RWPE2 (cell line): ENCODE measurements around the gene RELCH.
A peak's percentile ranks its signal among the peaks of the same experiment; 100 is the strongest.

Experiments used
- ATAC-seq: fragments of 200-7000 bp; cut with Tn5 transposase; 3 replicates; pipeline ENCODE4 v1.9.1; 2021; ENCODE audit warnings: low read depth
- DNase-seq: peaks from one replicate; pipeline ENCODE4 v3.0.0-alpha.2; 2020; ENCODE audit warnings: low spot score
- H3K27ac ChIP-seq: fragments of 450-650 bp; 2 replicates; pipeline ENCODE4 v1.5.1; 2017; ENCODE audit warnings: mild to moderate bottlenecking; ENCODE audit not compliant: poor library complexity, severe bottlenecking
- H3K27me3 ChIP-seq: fragments of 250-450 bp; sonication (Bioruptor Pico); 2 replicates; pipeline ENCODE4 v1.5.1; 2021; ENCODE audit warnings: mild to moderate bottlenecking, moderate library complexity; ENCODE audit not compliant: insufficient read depth, poor library complexity, severe bottlenecking
- H3K36me3 ChIP-seq: fragments of 250-450 bp; sonication (Bioruptor Pico); 2 replicates; pipeline ENCODE4 v1.5.1; 2020; ENCODE audit warnings: low read depth, mild to moderate bottlenecking, moderate library complexity
- H3K4me1 ChIP-seq: fragments of 250-450 bp; sonication (Bioruptor Pico); 2 replicates; pipeline ENCODE4 v1.5.1; 2021; ENCODE audit warnings: mild to moderate bottlenecking, moderate library complexity; ENCODE audit not compliant: insufficient read depth, poor library complexity, severe bottlenecking
- H3K4me3 ChIP-seq: fragments of 250-450 bp; sonication (Bioruptor Pico); 2 replicates; pipeline ENCODE4 v1.5.1; 2021; ENCODE audit warnings: mild to moderate bottlenecking, moderate library complexity; ENCODE audit not compliant: severe bottlenecking
- H3K9me3 ChIP-seq: fragments of 250-450 bp; sonication (Bioruptor Pico); 2 replicates; pipeline ENCODE4 v1.5.1; 2021; ENCODE audit warnings: mild to moderate bottlenecking, moderate library complexity; ENCODE audit not compliant: severe bottlenecking
- CTCF ChIP-seq: fragments of 450-650 bp; IDR thresholded peaks from one replicate; pipeline ENCODE4 v1.5.1; 2017; ENCODE audit warnings: mild to moderate bottlenecking, moderate library complexity; ENCODE audit not compliant: poor library complexity, severe bottlenecking

The RELCH gene

GRCh38 chr18:62199629-62200028, 12.6 kb downstream of the RELCH start:
- H3K27me3 ChIP-seq = no peaks in the 10 kb centered on the region
- ATAC-seq (peak; percentile 37; the same call in 1 of the 3 replicates), DNase-seq (no peak)
- no peak for TF ChIP-seq CTCF
- H3K36me3 ChIP-seq = no peaks in the 10 kb centered on the region
- no peak overlapping the region for H3K27ac ChIP-seq
- no peak overlapping the region for H3K4me3 ChIP-seq
- no peaks in the 10 kb centered on the region for H3K9me3 ChIP-seq
- H3K4me1 ChIP-seq = peaks cover 24% of the 10 kb centered on the region

GRCh38 chr18:62200121-62200914, 13.3 kb downstream of the RELCH start:
- H3K36me3 ChIP-seq = no peaks in the 10 kb centered on the region
- no peaks in the 10 kb centered on the region for H3K9me3 ChIP-seq
- DNase-seq = no peak
- no peak overlapping the region for H3K4me3 ChIP-seq
- no peak for TF ChIP-seq CTCF
- no peak for ATAC-seq
- no peaks in the 10 kb centered on the region for H3K27me3 ChIP-seq
- H3K27ac ChIP-seq = peak overlapping the region; percentile 5
- H3K4me1 ChIP-seq = peaks cover 24% of the 10 kb centered on the region

GRCh38 chr18:62201870-62202269, 14.8 kb downstream of the RELCH start:
- ATAC-seq (peak; percentile 64), DNase-seq (no peak)
- H3K36me3 ChIP-seq = no peaks in the 10 kb centered on the region
- no peak overlapping the region for H3K27ac ChIP-seq
- peaks cover 28% of the 10 kb centered on the region for H3K4me1 ChIP-seq
- no peak for TF ChIP-seq CTCF
- H3K27me3 ChIP-seq = no peaks in the 10 kb centered on the region
- no peak overlapping the region for H3K4me3 ChIP-seq
- no peaks in the 10 kb centered on the region for H3K9me3 ChIP-seq

- Histone ChIP-seq H3K27me3 (no peaks in the 10 kb centered on the region), H3K4me1 (peaks cover 20% of the 10 kb centered on the region), H3K4me3 (no peak overlapping the region), H3K27ac (no peak overlapping the region), H3K36me3 (peaks cover 5% of the 10 kb centered on the region; the same call in 1 of the 2 replicates), H3K9me3 (no peaks in the 10 kb centered on the region)
- no peak for ATAC-seq
- DNase-seq = no peak
- no peak for TF ChIP-seq CTCF
These were observed 18.8 kb downstream of the RELCH start for GRCh38 chr18:62205824-62206223.

- no peak overlapping the region for H3K4me3 ChIP-seq
- no peaks in the 10 kb centered on the region for H3K27me3 ChIP-seq
- peaks cover 12% of the 10 kb centered on the region for H3K36me3 ChIP-seq
- peaks cover 15% of the 10 kb centered on the region for H3K4me1 ChIP-seq
- no peak for ATAC-seq
- TF ChIP-seq CTCF = no peak
- DNase-seq = no peak
- H3K9me3 ChIP-seq = no peaks in the 10 kb centered on the region
- no peak overlapping the region for H3K27ac ChIP-seq
These were observed 19.5 kb downstream of the RELCH start for GRCh38 chr18:62206593-62206992.
